ENCODE measurements around the gene CYTH4.
"Not testable (repeated sequence)": the region's sequence is repeated elsewhere in the genome, so short reads cannot be mapped to it uniquely, and the experiment has no call there.

Gene CYTH4

DNA sequence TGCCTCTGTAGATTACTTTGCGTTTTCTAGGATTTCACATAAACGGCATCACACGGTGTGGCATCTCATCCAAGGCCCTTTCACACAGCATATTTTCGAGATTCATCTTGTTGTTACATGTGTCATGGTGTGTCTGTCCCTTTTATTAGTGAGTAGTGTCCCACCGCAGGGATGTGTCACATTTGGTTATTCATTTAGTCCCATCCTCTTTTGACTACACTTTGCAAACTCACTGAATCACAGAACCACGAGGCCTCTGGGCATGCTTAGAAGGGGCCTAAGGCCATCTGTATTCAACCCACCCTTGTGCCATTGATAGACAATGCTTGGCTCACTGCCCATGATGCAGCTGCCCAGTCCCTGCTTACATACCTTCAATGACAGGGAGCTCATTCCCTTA is 34.1 kb upstream of the CYTH4 start:
- DNase-seq (ENCODE audit: low read depth in 3 of 3, low spot score in 1 of 3) = no peak

DNA sequence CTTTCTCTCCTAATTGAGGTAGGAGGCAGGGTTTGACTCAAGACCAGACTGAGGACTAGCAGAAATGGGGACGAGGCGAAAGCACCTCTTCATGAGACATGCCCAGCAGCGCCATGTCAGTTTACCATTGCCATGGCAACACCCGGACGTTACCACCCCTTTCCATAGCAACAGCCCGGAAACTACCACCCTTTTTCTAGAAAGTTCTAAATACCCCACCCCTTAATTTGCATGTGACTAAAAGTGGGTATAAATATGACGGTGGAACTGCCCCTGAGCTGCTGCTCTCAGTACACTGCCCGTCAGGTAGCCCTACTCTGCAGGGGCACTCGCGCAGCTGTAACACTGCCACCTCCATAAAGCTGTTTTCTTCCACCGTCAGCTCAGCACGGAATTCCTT is 32.3 kb upstream of the CYTH4 start:
- DNase-seq (ENCODE audit: low read depth in 3 of 3, low spot score in 1 of 3) = no peak

- DNase-seq (ENCODE audit: low read depth in 3 of 3, low spot score in 1 of 3) = not testable (repeated sequence)
Measured at GRCh38 chr22:37251836-37252235, 30.5 kb upstream of the CYTH4 start.

DNA sequence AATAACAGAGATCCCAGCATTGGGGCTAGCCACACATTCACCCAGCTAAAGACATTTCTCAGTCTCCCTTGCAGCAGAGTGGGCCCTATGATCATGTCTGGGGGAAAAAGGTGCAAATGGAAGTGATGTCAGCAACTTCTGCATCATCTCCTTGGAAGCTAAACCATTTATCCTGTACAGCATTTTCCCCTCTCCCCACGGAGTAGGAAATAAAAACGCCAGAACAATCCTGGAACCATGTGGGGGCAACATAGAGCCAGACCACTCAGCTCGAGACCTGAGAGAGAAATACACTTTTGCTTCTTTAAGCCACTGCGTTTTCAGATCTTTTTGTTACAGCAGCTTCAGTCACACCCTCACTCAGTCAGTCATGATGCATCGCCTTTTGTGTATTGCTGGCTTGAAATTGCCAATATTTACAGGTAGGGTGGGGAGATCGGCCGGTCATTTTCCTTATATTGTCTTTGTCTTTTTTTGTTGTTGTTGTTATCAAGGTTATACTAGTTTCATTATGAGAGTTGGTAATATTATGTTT is 29.1 kb upstream of the CYTH4 start:
- no peak for DNase-seq (ENCODE audit: low read depth in 3 of 3, low spot score in 1 of 3)

DNA sequence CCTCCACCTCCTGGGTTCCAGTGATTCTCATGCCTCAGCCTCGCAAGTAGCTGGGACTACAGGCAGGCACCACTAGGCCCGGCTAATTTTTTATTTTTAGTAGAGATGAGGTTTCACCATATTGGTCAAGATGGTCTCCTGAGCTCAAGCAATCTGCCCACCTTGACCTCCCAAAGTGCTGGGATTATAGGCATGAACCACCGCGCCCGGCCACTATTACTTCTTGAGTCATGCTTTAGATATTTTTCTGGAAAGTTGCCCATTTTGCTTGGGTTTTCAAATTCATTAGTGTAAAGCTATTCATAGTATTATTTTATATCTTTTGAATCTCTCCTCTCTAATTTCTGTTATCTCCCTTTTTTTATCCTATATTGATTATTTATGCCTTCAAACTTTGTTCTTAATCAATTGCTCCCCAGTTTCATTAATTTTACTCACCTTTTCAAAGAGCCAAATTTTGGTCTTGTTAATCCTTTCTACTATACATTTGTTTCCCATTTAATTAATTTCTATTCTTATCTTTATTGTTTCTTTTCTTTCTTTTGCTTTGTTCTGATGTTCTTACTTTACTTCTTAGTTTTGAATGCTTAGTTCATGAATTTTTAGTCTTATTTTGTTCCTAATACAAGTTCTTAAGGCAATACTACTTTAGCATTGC is 28.0 kb upstream of the CYTH4 start:
- DNase-seq (ENCODE audit: low read depth in 3 of 3, low spot score in 1 of 3) = no peak

GRCh38 chr22:37254867-37255233 is 27.5 kb upstream of the CYTH4 start:
- DNase-seq (ENCODE audit: low read depth in 3 of 3, low spot score in 1 of 3) = no peak

DNA sequence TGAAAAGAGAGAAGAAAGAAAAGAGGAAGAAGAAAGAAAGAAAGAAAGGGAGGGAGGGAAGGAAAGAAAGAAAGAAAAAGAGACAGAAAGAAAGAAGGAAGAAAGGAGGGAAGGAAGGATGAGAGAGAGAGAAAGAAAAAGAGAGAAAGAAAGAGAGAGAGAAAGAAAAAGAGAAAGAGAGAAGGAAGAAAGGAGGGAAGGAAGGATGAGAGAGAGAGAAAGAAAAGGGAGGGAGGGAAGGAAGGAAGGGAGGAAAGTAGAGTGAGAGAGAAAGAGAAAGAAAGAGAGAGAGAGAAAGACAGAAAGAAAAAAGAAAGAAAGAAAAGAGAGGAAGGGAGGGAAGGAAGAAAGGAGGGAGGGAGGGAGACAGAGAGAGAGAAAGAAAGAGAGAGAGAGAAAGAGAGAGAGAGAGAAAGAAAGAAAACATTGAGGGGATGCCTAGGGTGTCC is 26.7 kb upstream of the CYTH4 start:
- no peak for DNase-seq (ENCODE audit: low read depth in 3 of 3, low spot score in 1 of 3)

DNA sequence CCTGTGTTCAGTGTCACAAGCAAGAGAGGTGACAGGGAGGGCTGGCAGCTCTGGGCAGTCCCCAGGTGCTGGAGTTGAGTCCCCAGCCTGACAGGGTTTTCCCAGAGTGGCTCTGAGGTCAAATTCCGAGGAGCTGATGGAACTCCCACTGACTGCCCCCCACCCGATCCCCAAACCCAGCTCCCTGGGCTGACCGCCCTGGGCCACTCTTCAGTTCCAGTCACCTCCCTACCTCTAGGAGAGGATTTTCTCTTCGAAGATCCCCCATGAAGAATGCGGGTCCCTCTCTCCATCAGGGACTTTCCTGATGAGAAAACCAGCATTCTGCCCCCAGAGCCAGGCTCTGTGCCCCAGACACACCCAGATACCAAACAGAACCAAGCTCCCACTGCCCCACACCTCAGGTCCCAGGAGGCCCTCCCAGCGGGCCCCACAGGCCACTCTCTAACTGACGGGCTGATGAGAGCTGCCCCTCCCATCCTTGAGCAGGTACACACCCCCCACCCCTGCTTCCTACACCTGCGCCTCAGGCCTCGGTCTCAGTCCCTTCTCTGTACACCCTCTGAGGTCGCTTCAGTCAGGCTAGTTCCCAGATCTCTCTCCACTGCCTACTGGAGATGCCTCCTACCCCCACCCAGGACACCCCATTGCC is 26.1 kb upstream of the CYTH4 start:
- DNase-seq (ENCODE audit: low read depth in 3 of 3, low spot score in 1 of 3) = no peak

DNA sequence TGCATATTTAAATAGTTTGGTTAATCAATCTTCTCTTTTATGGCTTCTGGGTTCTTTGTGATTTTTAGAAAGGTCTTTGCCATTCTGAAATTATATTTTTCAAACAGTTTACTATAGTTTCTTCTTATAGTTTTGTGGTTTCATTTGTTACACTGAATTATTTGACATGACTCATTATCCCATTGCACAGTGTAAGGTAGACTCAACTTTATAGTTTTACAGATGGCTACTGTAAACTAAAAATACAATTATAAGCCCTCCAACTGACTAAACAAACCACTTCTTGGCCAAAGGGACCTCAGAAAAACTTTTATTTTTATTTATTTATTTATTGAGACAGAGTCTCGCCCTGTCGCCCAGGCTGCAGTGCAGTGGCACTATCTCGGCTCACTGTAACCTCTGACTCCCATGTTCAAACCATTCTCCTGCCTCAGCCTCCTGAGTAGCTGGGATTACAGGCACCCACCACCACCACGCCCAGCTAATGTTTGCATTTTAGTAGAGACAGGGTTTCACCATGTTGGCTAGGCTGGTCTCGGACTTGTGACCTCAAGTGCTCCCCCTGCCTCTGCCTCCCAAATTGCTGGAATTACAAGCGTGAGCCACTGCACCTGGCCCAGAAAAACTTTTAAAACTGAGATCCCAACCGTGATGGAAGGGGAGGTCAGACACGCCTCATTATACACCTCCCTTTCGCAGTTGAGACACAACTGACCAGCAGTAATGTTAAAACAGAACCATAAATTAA is 24.1 kb upstream of the CYTH4 start:
- no peak for DNase-seq (ENCODE audit: low read depth in 3 of 3, low spot score in 1 of 3)

GRCh38 chr22:37258753-37259401 is 23.4 kb upstream of the CYTH4 start:
- no peak for DNase-seq (ENCODE audit: low read depth in 3 of 3, low spot score in 1 of 3)

- DNase-seq (ENCODE audit: low read depth in 3 of 3, low spot score in 1 of 3) = no peak
Measured at GRCh38 chr22:37259540-37260029, 22.7 kb upstream of the CYTH4 start.

DNA sequence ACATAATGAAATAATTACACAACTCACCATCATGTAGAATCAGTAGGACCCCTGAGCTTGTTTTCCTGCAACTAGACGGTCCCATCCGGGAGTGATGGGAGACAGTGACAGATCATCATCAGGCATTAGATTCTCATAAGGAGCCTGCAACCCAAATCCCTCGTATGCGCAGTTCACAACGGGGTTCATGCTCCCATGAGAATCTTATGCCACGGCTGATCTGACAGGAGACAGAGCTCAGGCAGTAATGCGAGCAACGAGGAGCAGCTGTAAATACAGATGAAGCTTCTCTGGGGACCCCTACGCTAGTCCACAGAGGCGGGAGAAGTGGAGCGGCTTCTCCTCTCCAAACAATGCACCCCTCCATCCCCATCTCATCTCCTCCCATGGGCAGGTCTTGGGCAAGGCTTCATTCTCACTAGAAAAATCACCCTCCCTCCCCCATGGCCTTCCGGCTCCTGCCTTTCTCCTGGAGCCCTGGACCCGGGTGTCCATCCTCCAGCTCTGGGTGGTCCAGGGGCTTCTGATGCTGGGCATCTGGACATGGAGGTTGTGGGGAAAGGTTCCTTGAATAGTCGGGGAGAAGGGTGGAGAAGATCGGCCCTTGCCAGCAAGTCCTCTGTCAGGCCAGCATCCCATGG is 22.0 kb upstream of the CYTH4 start:
- no peak for DNase-seq (ENCODE audit: low read depth in 3 of 3, low spot score in 1 of 3)

DNA sequence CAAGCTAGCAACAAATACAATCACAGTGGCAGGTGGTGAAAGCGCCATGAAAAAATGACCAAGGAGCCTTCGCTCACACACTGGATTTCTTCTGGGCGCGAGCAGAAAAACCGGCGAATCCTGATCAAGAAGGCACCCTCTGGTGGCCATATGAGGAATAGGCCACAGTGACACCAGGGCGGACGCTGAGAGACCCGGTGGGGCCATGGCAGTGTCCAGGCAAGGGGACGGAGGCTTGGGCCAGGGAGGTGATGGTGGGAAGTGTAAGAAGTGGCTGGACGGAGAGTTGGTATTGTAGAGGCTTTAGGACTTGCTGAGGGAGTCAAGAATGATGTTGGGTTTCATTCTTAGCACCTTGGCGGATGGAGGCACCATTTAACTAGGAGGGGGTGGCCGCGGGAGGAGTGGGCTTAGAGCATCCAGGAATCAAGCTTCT is 21.4 kb upstream of the CYTH4 start:
- DNase-seq (ENCODE audit: low read depth in 3 of 3, low spot score in 1 of 3) = peak in 2 of 3 donors; percentile 44 to 47

DNA sequence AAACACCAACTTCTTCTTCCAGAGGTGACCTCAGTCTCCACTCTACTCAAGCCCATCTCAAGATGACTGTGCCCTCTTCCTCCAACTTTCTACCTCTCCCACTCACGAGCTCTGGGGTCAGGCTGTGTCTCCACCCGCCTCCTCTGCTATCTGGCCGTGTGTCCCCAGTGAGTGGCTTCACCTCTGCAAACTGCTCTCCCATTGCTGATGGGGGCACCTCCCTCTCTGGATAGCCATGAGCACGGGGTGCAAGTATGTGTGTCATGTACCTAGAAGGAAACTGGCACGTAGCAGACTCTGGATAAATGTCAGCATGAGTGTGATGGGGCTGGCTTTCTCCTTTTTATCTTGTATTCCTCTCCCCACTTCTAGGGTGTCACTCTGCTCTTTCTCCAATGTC is 20.0 kb upstream of the CYTH4 start:
- no peak for DNase-seq (ENCODE audit: low read depth in 3 of 3, low spot score in 1 of 3)

- no peak for DNase-seq (ENCODE audit: low read depth in 3 of 3, low spot score in 1 of 3)
Measured at GRCh38 chr22:37263966-37264887, 18.1 kb upstream of the CYTH4 start.

DNA sequence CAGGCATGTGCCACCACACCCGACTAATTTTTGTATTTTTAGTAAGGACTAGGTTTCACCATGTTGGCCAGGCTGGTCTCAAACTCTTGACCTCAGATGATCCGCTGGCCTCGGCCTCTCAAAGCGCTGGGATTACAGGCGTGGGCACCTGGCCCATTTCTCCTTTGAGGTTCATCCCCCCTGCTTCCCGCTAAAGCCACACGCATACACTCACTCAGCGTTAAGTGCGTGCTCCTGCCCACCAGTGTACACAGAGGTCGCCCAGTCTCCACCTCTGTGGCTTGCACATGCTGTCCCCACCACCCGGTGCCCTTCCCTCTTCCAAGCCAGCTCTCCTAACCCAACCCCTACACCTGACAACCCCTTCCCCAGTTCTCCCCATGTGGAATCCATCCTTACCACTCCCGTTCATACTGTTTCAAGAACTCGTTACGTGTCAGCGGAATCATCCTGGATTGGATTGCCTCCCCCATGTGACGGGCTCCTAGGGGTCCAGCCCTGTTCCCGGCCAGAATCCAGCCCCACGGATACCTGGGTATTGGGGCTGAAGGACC is 15.7 kb upstream of the CYTH4 start:
- no peak for DNase-seq (ENCODE audit: low read depth in 3 of 3, low spot score in 1 of 3)

GRCh38 chr22:37267135-37267587 is 15.1 kb upstream of the CYTH4 start:
- DNase-seq (ENCODE audit: low read depth in 3 of 3, low spot score in 1 of 3) = peak in 2 of 3 donors; percentile 51 to 68

GRCh38 chr22:37267661-37268413 is 14.5 kb upstream of the CYTH4 start:
- DNase-seq (ENCODE audit: low read depth in 3 of 3, low spot score in 1 of 3) = no peak

All from stimulated activated CD4-positive, alpha-beta T cell treated with anti-CD3 and anti-CD28 coated beads, TNF-alpha, amount 100 ng/mL, for 1 hour (primary cell).